IMR-90 (cell line): ENCODE results near the gene CHTF8. TPM values are rescaled to one million over a fixed set of nuclear protein-coding genes. Genes with fewer than 3 reads are reported as not detected.

Experiments used
- ATAC-seq: fragments of 200-7000 bp; cut with Tn5 transposase; 2 replicates; pipeline ENCODE4 v1.9.1; 2020; ENCODE audit warnings: low read depth, mild to moderate bottlenecking, moderate library complexity
- BruUV-seq: library from RNA; stranded (reverse); fragments of 400-500 nt; replicated peaks from 2 replicates; lab custom pipeline; 2021; lab: Mats Ljungman, UMichigan
- CTCF ChIA-PET: fragments of 300-600 bp; formaldehyde crosslinking; extraction: SDS; loops from one replicate; lab custom pipeline; 2021; ENCODE audit warnings: antibody characterized with exemption; lab: Yijun Ruan, JAX
- POLR2A ChIA-PET: fragments of 300-600 bp; sonication (Branson Sonifier 250); formaldehyde crosslinking; loops from one replicate; lab custom pipeline; 2022; ENCODE audit warnings: antibody characterized with exemption; ENCODE audit not compliant: unreplicated experiment; lab: Charles Lee
- DNase-seq: peaks from one replicate; pipeline ENCODE4 v3.0.0; 2013
- H2AFZ ChIP-seq: replicated peaks from 2 replicates; pipeline ENCODE3; 2013; ENCODE audit warnings: low read length, mild to moderate bottlenecking; ENCODE audit not compliant: poor library complexity
- H2AK5ac ChIP-seq: 2 replicates; pipeline ENCODE4 v1.6.1; 2013; ENCODE audit warnings: low read depth, low read length, inconsistent platforms
- H2AK9ac ChIP-seq: replicated peaks from 2 replicates; pipeline ENCODE3; 2013; ENCODE audit warnings: mild to moderate bottlenecking, low read depth, low read length, moderate library complexity; ENCODE audit not compliant: poor library complexity
- H2BK120ac ChIP-seq: 2 replicates; pipeline ENCODE4 v1.6.1; 2013; ENCODE audit warnings: low read depth, low read length, inconsistent platforms
- H2BK15ac ChIP-seq: 3 replicates; pipeline ENCODE4 v1.6.1; 2013; ENCODE audit warnings: low read depth, low read length, inconsistent platforms
- H2BK20ac ChIP-seq: 2 replicates; pipeline ENCODE4 v1.6.1; 2013; ENCODE audit warnings: low read depth, mild to moderate bottlenecking, inconsistent platforms, low read length, moderate library complexity
- H2BK5ac ChIP-seq: 2 replicates; pipeline ENCODE4 v1.6.1; 2013; ENCODE audit warnings: mild to moderate bottlenecking, low read depth, low read length, inconsistent platforms; ENCODE audit not compliant: poor library complexity, severe bottlenecking
- H3K14ac ChIP-seq: replicated peaks from 2 replicates; pipeline ENCODE4 v1.6.1; 2013; ENCODE audit warnings: low read depth, low read length, inconsistent platforms
- H3K18ac ChIP-seq: 2 replicates; pipeline ENCODE4 v1.6.1; 2013; ENCODE audit warnings: low read depth, low read length, control low read depth
- H3K23ac ChIP-seq: 2 replicates; pipeline ENCODE4 v1.6.1; 2013; ENCODE audit warnings: low read depth, low read length, inconsistent platforms
- H3K27ac ChIP-seq: 2 replicates; pipeline ENCODE4 v1.5.1; 2013; ENCODE audit warnings: mild to moderate bottlenecking, control low read depth, low read length; ENCODE audit not compliant: insufficient read depth
- H3K27me3 ChIP-seq: 2 replicates; pipeline ENCODE4 v1.6.1; 2013; ENCODE audit warnings: low read length; ENCODE audit not compliant: control insufficient read depth, insufficient read depth
- H3K36me3 ChIP-seq: 2 replicates; pipeline ENCODE4 v1.6.1; 2013; ENCODE audit warnings: low read length, mixed read lengths; ENCODE audit not compliant: control insufficient read depth, insufficient read depth
- H3K4ac ChIP-seq: 2 replicates; pipeline ENCODE4 v1.6.1; 2013; ENCODE audit warnings: low read depth, low read length, inconsistent platforms
- H3K4me1 ChIP-seq: 2 replicates; pipeline ENCODE4 v1.6.1; 2013; ENCODE audit warnings: low read length, mixed read lengths; ENCODE audit not compliant: control insufficient read depth, insufficient read depth
- H3K4me2 ChIP-seq: 2 replicates; pipeline ENCODE4 v1.6.1; 2013; ENCODE audit warnings: low read depth, mild to moderate bottlenecking, control low read depth, low read length, moderate library complexity
- H3K4me3 ChIP-seq: 2 replicates; pipeline ENCODE4 v1.5.1; 2013; ENCODE audit warnings: low read depth, mild to moderate bottlenecking, control low read depth, low read length, moderate library complexity; ENCODE audit not compliant: insufficient read depth
- H3K56ac ChIP-seq: 2 replicates; pipeline ENCODE4 v1.6.1; 2013; ENCODE audit warnings: low read length, inconsistent platforms; ENCODE audit not compliant: insufficient read depth; ENCODE audit errors: extremely low read depth
- H3K79me1 ChIP-seq, 2 experiments: 2 replicates each; pipeline ENCODE4 v1.6.1; 2013; ENCODE audit warnings: low read length in 2 of 2, inconsistent platforms in 1 of 2, low read depth in 1 of 2
- H3K9ac ChIP-seq: 2 replicates; pipeline ENCODE4 v1.6.1; 2013; ENCODE audit warnings: low read depth, low read length, control low read depth
- H3K9me1 ChIP-seq: 2 replicates; pipeline ENCODE4 v1.6.1; 2013; ENCODE audit warnings: low read length, inconsistent platforms; ENCODE audit not compliant: insufficient read depth
- H3K9me3 ChIP-seq: 2 replicates; pipeline ENCODE4 v1.6.1; 2013; ENCODE audit warnings: low read length; ENCODE audit not compliant: control insufficient read depth, insufficient read depth
- H4K20me1 ChIP-seq: 2 replicates; pipeline ENCODE4 v1.6.1; 2013; ENCODE audit warnings: low read length, inconsistent platforms; ENCODE audit not compliant: insufficient read depth
- H4K5ac ChIP-seq: 2 replicates; pipeline ENCODE4 v1.6.1; 2013; ENCODE audit warnings: mild to moderate bottlenecking, low read depth, low read length, control low read depth
- H4K8ac ChIP-seq, 2 experiments: 2 replicates each; pipeline ENCODE4 v1.6.1; 2013; ENCODE audit warnings: low read depth in 2 of 2, low read length in 2 of 2, control low read depth in 1 of 2, inconsistent platforms in 1 of 2
- H4K91ac ChIP-seq: 2 replicates; pipeline ENCODE4 v1.6.1; 2013; ENCODE audit warnings: low read depth, low read length, inconsistent platforms; ENCODE audit not compliant: insufficient read depth
- MXI1 ChIP-seq: IDR thresholded peaks from 2 replicates; pipeline ENCODE4 v1.6.1; 2012; ENCODE audit warnings: low read depth, mild to moderate bottlenecking, low read length, moderate library complexity, borderline replicate concordance
- WGBS, 2 experiments: methylation state at CpG; one replicate each; pipeline versions ENCODE4 v1.1.5 to v1.1.7; 2013; ENCODE audit warnings: missing lambda C conversion rate in 2 of 2; ENCODE audit not compliant: insufficient read length in 1 of 2; ENCODE audit errors: extremely low coverage in 2 of 2; 5-methylcytosine and 5-hydroxymethylcytosine counted together
- dilution Hi-C: fragments of 300-500 bp; cut with HindIII; formaldehyde crosslinking; loops from one replicate; pipeline ENCODE4 v1.14.3; 2018; ENCODE audit warnings: low sequenced_read_pairs; ENCODE audit not compliant: unreplicated experiment
- in situ Hi-C: fragments of 300-500 bp; cut with MboI; formaldehyde crosslinking; loops from 3 replicates; pipeline ENCODE4 v1.14.3; 2019; ENCODE audit warnings: low sequenced_read_pairs, inconsistent platforms, mixed read lengths
- intact Hi-C: fragments of 100-400 bp; cut with micrococcal nuclease; formaldehyde crosslinking; loops from 2 replicates; pipeline ENCODE4 v1.10.0; 2022
- polyA plus RNA-seq, 3 experiments: library from polyadenylated mRNA; depleted of rRNA; stranded (reverse); fragments of >200 nt; gene quantifications; 2 replicates each; pipeline ENCODE4 v1.2.3, GENCODE V29; 2012; ENCODE audit warnings: low replicate concordance in 1 of 3
- total RNA-seq: library from RNA; depleted of rRNA; stranded (reverse); fragments of >200 nt; gene quantifications from 2 replicates; pipeline ENCODE4 v1.2.3, GENCODE V29; 2012

CHTF8 gene
- total and polyA plus RNA-seq, 2 of the 4 experiments (the other 2 are of a cell fraction): 47.1 to 122 TPM

DNA sequence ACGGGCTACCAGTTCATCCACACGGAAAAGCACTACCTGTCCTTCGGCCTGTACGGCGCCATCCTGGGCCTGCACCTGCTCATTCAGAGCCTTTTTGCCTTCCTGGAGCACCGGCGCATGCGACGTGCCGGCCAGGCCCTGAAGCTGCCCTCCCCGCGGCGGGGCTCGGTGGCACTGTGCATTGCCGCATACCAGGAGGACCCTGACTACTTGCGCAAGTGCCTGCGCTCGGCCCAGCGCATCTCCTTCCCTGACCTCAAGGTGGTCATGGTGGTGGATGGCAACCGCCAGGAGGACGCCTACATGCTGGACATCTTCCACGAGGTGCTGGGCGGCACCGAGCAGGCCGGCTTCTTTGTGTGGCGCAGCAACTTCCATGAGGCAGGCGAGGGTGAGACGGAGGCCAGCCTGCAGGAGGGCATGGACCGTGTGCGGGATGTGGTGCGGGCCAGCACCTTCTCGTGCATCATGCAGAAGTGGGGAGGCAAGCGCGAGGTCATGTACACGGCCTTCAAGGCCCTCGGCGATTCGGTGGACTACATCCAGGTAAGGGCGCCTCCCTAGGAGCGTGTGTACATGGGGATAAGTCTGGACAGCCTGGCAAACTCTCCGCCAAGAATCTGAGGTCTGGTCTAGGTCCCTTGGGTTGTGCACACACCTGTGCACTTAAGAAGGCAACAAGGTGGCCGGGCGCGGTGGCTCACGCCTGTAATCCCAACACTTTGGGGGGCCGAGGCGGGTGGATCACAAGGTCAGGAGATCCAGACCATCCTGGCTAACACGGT, 22.7 kb downstream of the CHTF8 start:
- CTCF ChIA-PET: no interaction called here
- H3K18ac ChIP-seq: no peak overlapping the region
- H3K14ac ChIP-seq: no peak overlapping the region
- no peak overlapping the region for H2AK9ac ChIP-seq
- peaks cover 16% of the 10 kb centered on the region for H3K36me3 ChIP-seq
- H3K56ac ChIP-seq: no peak overlapping the region
- no peaks in the 10 kb centered on the region for H3K27me3 ChIP-seq
- no peak overlapping the region for H3K23ac ChIP-seq
- no peak overlapping the region for H2BK5ac ChIP-seq
- H3K79me1 ChIP-seq: peaks cover 0 to 30% of the 10 kb centered on the region in 2 experiments; a peak in 2 of 4 replicates
- 98% methylated on average over 22 of the region's 48 CpGs; no CpG with 5 or more reads in 1 of the 2 experiments for WGBS, 2 experiments
- H2BK20ac ChIP-seq: no peak overlapping the region
- no peak overlapping the region for H3K4me2 ChIP-seq
- no peak overlapping the region for H2AK5ac ChIP-seq
- H3K4me1 ChIP-seq: peaks cover 4% of the 10 kb centered on the region; the same call in 1 of the 2 replicates
- no peak overlapping the region for H4K8ac ChIP-seq
- no peaks in the 10 kb centered on the region for H3K9me3 ChIP-seq
- H4K20me1 ChIP-seq: peaks cover 32% of the 10 kb centered on the region
- no peak overlapping the region for H3K4ac ChIP-seq
- intact Hi-C loops (no loop called here), dilution Hi-C loops (no loop called here), in situ Hi-C loops (loop anchor here (10.0 kb wide), 2 partner anchors 135 to 405 kb away; no protein-coding TSS in a partner anchor)
- TF ChIP-seq MXI1: no peak
- POLR2A ChIA-PET: no interaction called here
- H2BK15ac ChIP-seq: no peak overlapping the region
- H3K27ac ChIP-seq: no peak overlapping the region
- H4K91ac ChIP-seq: no peak overlapping the region
- no peak overlapping the region for H3K9ac ChIP-seq
- H4K5ac ChIP-seq: no peak overlapping the region
- H2BK120ac ChIP-seq: no peak overlapping the region
- no peak overlapping the region for H2AFZ ChIP-seq
- H3K4me3 ChIP-seq: no peak overlapping the region
- peaks cover 5% of the 10 kb centered on the region; the same call in 1 of the 2 replicates for H3K9me1 ChIP-seq
- DNase-seq (no peak), ATAC-seq (no peak)
- BruUV-seq: no TSS peak
